Astrocyte of the spinal cord (primary cell): ENCODE results near the gene IMMT.

Source experiments
- DNase-seq: peaks from one replicate; pipeline ENCODE4 v3.0.0; 2011; ENCODE audit warnings: low read depth, low spot score
- H3K4me3 ChIP-seq: 2 replicates; pipeline ENCODE4 v1.5.1; 2011; ENCODE audit warnings: low read depth, mild to moderate bottlenecking, low read length, moderate library complexity
- in situ Hi-C: cut with HindIII; loops from 2 replicates; pipeline ENCODE4 v1.10.0; 2017; ENCODE audit warnings: low sequenced_read_pairs
- TF ChIP-seq, protein P1 (sequence below): IDR thresholded peaks from 2 replicates; pipeline ENCODE4 v1.5.1; 2012; ENCODE audit warnings: low read depth, mild to moderate bottlenecking, low read length, inconsistent platforms

The IMMT gene

DNA sequence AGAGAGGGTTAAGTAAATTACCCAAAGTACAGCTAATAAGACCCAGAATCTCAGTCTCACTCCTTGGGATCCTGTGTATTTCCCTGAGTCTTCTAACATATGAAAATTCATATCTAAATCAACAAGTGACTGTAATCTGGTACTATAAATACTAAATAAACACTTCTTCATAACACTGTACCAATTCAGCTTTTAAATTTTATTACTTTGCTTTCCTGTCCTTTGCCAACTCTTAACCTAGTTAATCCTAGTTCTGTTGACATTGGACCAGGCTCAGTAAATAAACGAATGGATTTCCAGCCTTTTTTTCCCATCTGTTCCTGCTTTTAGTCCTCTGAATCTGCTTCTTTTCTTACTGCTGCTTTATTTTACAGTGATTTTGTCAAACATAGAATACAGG is 17.8 kb upstream of the IMMT start:
- no peak for DNase-seq
- TF ChIP-seq, protein P1, sequence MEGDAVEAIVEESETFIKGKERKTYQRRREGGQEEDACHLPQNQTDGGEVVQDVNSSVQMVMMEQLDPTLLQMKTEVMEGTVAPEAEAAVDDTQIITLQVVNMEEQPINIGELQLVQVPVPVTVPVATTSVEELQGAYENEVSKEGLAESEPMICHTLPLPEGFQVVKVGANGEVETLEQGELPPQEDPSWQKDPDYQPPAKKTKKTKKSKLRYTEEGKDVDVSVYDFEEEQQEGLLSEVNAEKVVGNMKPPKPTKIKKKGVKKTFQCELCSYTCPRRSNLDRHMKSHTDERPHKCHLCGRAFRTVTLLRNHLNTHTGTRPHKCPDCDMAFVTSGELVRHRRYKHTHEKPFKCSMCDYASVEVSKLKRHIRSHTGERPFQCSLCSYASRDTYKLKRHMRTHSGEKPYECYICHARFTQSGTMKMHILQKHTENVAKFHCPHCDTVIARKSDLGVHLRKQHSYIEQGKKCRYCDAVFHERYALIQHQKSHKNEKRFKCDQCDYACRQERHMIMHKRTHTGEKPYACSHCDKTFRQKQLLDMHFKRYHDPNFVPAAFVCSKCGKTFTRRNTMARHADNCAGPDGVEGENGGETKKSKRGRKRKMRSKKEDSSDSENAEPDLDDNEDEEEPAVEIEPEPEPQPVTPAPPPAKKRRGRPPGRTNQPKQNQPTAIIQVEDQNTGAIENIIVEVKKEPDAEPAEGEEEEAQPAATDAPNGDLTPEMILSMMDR = no peak
- H3K4me3 ChIP-seq = no peak overlapping the region
- in situ Hi-C loops = no loop called here

DNA sequence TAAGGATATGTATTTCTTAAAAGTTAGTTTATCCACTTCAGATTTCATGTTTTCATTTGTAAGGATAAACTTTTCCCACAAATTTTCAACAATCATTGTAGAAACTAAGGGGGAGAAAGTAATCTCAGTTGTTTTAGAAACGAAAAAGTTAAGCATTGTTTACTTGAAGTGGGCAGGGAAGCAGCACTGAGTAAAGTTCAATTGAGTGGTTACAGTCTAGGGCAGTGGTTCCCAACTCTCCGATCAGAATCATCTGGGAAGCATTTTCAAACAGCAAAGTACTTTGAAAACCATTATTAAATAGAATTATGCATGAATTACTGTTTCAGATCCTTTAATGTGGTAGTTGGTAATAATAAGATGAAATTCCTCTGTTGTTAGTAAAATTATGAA is 16.5 kb upstream of the IMMT start:
- TF ChIP-seq, protein P1 = no peak
- in situ Hi-C loops = no loop called here
- H3K4me3 ChIP-seq = no peak overlapping the region
- DNase-seq = no peak

DNA sequence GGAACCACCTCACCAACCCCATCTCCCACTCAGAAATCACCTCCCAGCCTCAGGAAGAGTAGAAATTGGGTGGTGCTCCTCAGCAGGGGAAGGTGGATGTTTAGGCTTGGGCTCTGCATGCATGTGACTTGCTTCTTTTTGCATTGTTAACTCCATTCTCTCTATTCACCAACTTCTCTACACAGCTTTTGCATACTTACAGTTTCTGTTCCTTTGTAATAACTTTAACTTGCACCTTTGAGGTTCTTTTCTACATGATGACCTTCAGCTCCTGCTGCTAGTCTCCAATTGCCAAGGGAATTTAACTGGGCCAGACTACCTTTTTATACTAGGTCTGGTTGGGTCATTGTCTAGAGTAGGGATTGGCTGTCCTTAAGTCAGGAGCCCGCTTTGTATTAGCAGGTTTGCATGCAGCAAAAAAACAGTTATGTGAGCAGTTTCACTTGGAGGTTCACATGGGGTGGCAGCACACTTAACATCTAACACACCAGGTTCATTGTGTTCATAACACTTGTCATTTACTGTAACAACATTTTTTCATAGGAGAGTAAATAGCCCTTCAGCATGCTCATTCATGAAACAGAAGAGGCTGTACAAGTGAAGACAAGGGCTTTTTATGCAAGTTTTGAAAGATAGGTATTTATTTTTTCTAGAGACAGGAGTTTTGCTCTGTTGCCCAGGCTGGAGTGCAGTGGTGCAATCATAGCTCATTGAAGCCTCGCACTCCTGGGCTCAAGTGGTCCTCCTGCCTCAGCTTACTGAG is 16.0 kb upstream of the IMMT start:
- in situ Hi-C loops = no loop called here
- no peak for DNase-seq
- TF ChIP-seq, protein P1 = no peak
- no peak overlapping the region for H3K4me3 ChIP-seq

DNA sequence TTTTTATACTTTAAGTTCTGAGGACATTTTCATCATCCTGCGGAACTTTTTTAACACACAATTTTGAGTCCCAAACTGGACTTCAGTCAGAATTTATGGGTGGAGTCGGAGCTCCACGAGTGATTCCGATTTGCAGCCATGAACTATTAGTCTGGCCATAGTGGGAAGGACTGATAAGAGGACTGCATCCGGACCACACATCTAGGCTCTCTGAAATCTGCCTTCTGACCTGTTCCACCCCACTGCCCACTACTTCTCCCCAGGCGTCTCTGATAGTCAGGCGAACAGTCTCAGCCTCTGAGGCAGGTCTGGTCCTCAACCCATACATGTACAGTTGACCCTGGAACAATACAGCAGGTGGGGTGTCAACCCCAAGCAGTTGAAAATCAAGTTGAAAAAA is 9.2 kb upstream of the IMMT start:
- TF ChIP-seq, protein P1 = no peak
- H3K4me3 ChIP-seq = no peak overlapping the region
- DNase-seq = no peak
- in situ Hi-C loops = no loop called here

DNA sequence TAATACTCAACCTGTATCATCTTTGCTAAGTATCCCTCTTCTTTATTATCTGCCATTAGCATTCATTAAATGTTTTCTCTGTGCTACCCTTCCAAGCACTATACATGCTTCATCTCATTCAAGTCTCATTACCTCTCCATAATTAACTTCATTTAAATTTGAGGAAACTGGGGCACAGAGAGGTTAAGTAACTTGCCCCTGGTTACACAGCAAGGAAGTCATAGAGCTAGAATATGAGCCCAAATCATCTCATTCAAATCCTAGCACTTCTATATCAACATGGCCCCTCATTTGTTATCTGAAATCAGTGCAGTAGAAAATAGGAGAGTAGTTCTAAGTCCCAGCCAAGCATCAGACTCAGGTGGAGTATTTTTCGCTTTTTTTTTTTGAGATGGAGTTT is 8.4 kb upstream of the IMMT start:
- in situ Hi-C loops = no loop called here
- H3K4me3 ChIP-seq = no peak overlapping the region
- no peak for DNase-seq
- TF ChIP-seq, protein P1 = no peak

DNA sequence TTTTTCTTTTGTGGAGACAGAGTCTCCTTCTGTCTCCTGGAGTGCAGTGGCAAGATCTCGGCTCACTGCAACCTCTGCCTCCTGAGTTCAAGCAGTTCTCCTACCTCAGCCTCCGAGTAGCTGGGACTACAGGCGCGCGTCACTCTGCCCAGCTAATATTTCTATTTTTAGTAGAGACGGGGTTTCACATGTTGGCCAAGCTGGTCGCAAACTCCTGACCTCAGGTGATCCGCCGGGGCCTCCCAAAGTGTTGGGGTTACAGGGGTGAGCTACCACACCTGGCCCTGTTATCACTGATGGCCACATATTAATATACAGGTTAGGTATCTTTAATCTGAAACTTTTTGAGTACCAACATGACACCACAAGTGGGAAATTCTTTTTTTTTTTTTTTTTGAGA is 7.4 kb upstream of the IMMT start:
- DNase-seq = no peak
- TF ChIP-seq, protein P1 = no peak
- no peak overlapping the region for H3K4me3 ChIP-seq
- in situ Hi-C loops = no loop called here

DNA sequence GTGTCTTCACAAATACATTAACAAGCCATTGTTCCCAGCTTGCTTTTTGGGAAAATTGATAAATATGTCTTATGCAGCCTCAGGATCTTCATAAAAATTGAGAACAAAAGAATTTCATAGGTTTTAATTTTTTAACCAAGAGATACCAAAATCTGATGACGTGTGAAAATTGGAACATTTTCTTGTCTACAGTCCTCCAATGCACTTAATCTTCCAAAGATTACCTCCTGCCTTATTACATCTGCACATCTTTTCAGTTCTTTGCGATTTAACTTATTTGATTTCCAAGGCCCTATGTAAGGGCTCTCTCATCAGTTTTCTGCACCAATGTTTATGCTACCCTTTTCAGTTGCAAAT is 7.1 kb upstream of the IMMT start:
- in situ Hi-C loops = no loop called here
- no peak overlapping the region for H3K4me3 ChIP-seq
- DNase-seq = no peak
- TF ChIP-seq, protein P1 = no peak
